22Rv1 (cell line): Measurements from ENCODE around the gene SH2D3A.
A peak's percentile ranks its signal among the peaks of the same experiment; 100 is the strongest.
"Not testable (repeated sequence)": the region's sequence is repeated elsewhere in the genome, so short reads cannot be mapped to it uniquely, and the experiment has no call there.

Experiments
- H3K27ac ChIP-seq: fragments of 450-650 bp; 2 replicates; pipeline ENCODE4 v1.5.1; 2017
- ZFX ChIP-seq: fragments of 450-650 bp; IDR thresholded peaks from 2 replicates; pipeline ENCODE4 v1.6.1; 2017; ENCODE audit warnings: antibody characterized with exemption, borderline replicate concordance
- TF ChIP-seq, protein P1 (sequence below): fragments of 450-650 bp; IDR thresholded peaks from 2 replicates; pipeline ENCODE4 v1.5.1; 2017; ENCODE audit warnings: mild to moderate bottlenecking

Gene SH2D3A

DNA sequence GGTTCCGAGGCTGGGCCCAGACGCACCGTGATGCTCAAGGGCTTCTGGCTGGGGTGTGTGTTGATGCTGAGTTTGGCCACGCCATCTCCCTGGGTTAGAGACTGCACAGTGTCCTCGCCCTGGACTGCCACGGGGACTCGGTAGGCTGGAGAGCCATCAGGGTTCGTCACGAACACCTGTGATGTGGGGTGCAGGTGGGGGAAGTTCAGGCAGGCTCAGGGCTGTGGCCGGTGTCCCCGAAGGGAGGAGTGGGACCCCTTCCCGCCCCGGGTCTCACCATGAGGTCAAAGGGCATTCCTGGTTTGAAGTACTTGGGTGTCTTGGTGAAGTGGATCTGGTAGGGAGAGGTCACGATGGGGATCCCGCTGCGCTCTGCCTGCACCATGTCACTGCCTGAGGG lies 55.0 kb downstream of the SH2D3A start:
- TF ChIP-seq ZFX, result no peak
- TF ChIP-seq, protein P1, sequence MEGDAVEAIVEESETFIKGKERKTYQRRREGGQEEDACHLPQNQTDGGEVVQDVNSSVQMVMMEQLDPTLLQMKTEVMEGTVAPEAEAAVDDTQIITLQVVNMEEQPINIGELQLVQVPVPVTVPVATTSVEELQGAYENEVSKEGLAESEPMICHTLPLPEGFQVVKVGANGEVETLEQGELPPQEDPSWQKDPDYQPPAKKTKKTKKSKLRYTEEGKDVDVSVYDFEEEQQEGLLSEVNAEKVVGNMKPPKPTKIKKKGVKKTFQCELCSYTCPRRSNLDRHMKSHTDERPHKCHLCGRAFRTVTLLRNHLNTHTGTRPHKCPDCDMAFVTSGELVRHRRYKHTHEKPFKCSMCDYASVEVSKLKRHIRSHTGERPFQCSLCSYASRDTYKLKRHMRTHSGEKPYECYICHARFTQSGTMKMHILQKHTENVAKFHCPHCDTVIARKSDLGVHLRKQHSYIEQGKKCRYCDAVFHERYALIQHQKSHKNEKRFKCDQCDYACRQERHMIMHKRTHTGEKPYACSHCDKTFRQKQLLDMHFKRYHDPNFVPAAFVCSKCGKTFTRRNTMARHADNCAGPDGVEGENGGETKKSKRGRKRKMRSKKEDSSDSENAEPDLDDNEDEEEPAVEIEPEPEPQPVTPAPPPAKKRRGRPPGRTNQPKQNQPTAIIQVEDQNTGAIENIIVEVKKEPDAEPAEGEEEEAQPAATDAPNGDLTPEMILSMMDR, result no peak
- no peak overlapping the region for H3K27ac ChIP-seq

- H3K27ac ChIP-seq, result no peak overlapping the region
- TF ChIP-seq, protein P1, result no peak
- no peak for TF ChIP-seq ZFX
These were observed 55.6 kb downstream of the SH2D3A start for GRCh38 chr19:6711605-6712004.

- no peak overlapping the region for H3K27ac ChIP-seq
- TF ChIP-seq, protein P1, result no peak
- TF ChIP-seq ZFX, result no peak
These were observed 56.2 kb downstream of the SH2D3A start for GRCh38 chr19:6711078-6711361.

DNA sequence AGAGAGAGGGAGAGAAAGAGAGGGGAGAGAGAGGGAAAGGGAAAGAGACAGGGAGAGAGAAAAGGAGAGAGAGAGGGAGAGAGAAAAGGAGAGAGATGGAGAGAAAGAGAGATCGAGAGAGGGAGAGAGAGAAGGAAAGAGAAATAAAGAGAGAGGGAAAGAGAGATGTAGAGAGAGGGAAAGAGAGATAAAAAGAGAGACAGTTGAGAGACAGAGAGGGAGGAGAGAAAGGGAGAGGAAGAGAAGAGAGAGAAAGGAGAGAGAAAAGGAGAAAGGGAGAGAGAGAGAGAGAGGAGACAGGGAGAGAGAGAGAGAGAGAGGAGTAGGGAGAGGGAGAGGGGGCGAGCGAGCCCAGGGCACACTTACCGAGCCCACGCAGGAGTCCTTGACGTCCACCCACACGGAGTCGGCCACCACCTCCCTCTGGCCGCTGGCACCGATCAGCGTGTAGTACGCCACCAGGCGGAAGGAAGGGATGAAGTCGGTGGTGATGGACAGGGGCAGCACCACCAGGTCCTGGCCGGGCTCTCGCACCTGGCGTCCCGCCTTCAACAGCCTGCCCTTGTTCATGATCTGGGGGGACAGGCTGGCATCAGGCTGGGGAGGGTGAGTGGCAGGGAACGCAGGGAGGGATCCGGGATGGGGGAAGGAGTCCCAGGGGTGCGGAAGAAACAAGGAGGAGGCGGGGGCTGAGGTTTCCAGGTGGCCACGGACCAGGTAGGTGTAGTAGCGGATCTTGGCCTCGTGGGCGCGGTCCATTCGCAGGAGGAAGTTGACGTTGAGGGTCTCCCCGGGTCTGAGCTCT lies 56.8 kb downstream of the SH2D3A start:
- H3K27ac ChIP-seq, result no peak overlapping the region
- TF ChIP-seq ZFX, result no peak
- TF ChIP-seq, protein P1, result peak; percentile 75

DNA sequence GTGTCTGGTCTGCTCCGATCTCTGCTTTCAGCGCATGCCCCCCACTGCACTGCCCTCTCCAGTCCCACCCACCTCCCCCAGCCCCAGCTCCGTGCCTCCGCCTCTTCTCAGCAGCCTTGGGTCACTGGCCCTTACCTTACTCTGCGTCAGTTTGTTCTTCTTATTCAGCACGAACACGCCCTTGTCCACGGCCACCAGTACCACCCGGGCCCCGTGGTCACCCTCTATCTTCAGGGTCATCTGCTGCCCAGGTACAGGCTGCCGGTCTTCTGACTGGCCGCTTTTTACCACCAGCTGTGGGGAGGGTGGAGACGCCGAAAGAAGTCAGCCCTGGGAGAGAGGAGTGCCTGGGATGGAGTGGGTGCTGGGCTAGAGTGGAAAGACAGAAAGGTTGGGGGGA lies 57.7 kb downstream of the SH2D3A start:
- no peak overlapping the region for H3K27ac ChIP-seq
- TF ChIP-seq, protein P1, result no peak
- no peak for TF ChIP-seq ZFX

DNA sequence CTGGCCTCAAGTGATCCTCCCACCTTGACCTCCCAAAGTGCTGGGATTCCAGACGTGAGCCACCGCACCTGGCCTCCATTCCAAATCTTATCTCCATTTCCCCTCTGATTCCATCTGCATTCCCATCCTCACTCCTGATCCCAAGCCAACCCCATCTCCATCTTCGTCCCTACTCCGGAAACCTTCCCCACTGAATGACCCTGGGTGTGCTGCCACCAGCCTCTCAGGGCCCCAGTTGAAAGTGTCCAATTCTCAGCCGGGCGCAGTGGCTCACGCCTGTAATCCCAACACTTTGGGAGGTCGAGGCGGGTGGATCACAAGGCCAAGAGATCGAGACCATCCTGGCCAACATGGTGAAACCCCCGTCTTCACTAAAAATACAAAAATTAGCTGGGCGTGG lies 58.3 kb downstream of the SH2D3A start:
- not testable (repeated sequence) for H3K27ac ChIP-seq

DNA sequence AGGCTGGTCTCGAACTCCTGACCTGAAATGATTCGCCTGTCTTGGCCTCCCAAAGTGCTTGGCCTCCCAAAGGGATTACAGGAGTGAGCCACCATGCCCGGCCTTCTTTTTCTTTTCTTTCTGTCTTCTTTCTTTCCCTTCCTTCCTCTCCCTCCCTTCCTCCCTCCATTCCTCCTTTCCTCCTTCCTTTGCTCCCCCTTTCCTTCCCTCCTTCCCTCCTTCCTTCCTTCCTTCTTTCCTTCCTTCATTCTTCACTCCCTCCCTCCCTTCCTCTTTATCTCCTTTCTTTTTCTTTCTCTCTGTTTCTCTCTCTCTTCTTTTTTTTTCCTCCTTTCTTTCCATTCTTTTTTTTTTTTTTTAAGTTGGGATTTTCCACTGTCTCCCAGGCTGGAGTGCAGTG lies 58.9 kb downstream of the SH2D3A start:
- no peak for TF ChIP-seq ZFX
- TF ChIP-seq, protein P1, result no peak
- no peak overlapping the region for H3K27ac ChIP-seq

- H3K27ac ChIP-seq, result no peak overlapping the region
- TF ChIP-seq ZFX, result no peak
- TF ChIP-seq, protein P1, result no peak
These were observed 59.6 kb downstream of the SH2D3A start for GRCh38 chr19:6707658-6708018.
